ENCODE results near the gene SF3B4. TPM values are rescaled to one million over a fixed set of nuclear protein-coding genes. Genes with fewer than 3 reads are reported as not detected.

The SF3B4 gene
- total and polyA plus RNA-seq, 4 donors, result 11.2 to 58.9 (median 34.3) TPM

DNA sequence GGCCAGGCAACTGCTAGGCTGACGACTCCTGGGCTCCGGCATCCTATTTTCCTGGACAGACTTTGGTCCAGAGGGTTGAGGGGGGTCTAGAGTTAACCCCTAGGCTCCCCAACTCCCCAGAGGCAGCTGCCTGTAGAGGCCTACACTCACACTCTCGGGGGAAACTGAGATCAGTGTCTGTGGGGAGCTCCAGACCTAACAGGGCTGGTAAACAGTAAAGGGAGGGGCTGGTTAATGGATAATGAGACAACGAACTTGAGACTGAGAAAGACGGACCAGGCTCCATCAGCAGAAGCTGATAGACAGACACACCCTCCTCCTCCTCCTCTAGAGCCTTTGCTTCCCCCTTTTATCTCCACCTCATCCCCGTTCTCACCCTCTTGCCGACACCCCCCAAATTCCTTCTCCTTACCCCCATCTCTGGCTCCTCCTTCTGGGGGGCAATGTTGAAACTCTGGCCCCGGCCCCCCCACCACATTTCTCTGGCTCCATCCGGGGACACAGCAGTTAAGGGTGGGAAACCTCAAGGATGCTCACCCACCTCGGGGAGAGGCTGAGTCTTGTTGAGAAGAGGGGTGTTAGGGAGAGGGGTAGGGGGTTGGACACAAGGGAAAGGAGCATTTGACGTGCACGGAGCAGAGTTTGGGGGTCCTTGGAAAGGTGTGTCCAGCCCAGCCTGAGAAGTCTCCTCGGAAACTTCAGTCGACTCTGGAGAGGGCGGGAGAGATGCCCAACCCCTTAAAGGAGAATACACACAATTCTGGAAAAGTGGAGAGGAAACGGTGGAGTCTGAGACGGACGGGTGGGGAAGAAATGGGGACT lies 8.8 kb upstream of the SF3B4 start, which contains the start of gene MTMR11:
Gene MTMR11 (minus strand): TSS at position 710 of the 822 bp plus-strand sequence. CDS start 232 bp downstream, at position 478.
- Histone ChIP-seq H3K27me3 (ENCODE audit: control insufficient read depth, insufficient read depth, low read length) (no peaks in the 10 kb centered on the region), H3K4me3 (ENCODE audit: low read depth, low read length) (peak within 1 kb of the TSS; percentile 77), H3K9me3 (ENCODE audit: control insufficient read depth, insufficient read depth, low read length) (no peaks in the 10 kb centered on the region), H3K27ac (ENCODE audit: low read depth, low read length) (peak within 1 kb of the TSS; percentile 16), H3K36me3 (ENCODE audit: control insufficient read depth, insufficient read depth, low read length) (peaks cover 9% of the 10 kb centered on the region), H3K4me1 (ENCODE audit: control insufficient read depth, insufficient read depth, low read length) (peaks cover 16% of the 10 kb centered on the region)
- WGBS (ENCODE audit: insufficient coverage), result 6% methylated on average over 5 of the region's 18 CpGs
- peak in 2 of 6 donors; percentile 17 to 64 for DNase-seq (ENCODE audit: low read depth in 4 of 6, low spot score in 6 of 6)

DNA sequence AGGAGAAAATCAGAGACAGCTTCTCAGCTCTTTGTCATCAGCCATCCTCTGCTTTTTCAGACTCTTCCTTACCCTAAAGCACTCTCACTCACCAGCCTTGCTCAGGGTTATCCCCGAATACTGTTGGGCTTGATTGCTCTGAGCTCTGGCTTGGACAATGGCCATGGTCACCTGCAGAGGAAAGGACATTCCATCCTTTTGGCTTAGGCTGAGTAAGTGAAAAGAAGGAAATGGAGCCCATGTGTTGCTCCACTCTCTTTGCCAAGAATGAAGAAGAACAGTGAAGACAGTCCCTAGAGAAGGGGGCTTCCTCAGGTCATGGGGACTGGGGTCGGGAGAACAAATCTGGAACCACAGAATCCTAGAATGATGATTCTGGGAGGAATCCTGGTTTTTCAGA lies 6.8 kb upstream of the SF3B4 start:
- H3K27me3 ChIP-seq (ENCODE audit: control insufficient read depth, insufficient read depth, low read length), result no peaks in the 10 kb centered on the region
- 100% methylated on average over 2 of the region's 2 CpGs for WGBS (ENCODE audit: insufficient coverage)
- peaks cover 16% of the 10 kb centered on the region for H3K4me1 ChIP-seq (ENCODE audit: control insufficient read depth, insufficient read depth, low read length)
- no peak for DNase-seq (ENCODE audit: low read depth in 4 of 6, low spot score in 6 of 6)
- H3K36me3 ChIP-seq (ENCODE audit: control insufficient read depth, insufficient read depth, low read length), result peaks cover 12% of the 10 kb centered on the region
- H3K27ac ChIP-seq (ENCODE audit: low read depth, low read length), result no peak overlapping the region
- H3K4me3 ChIP-seq (ENCODE audit: low read depth, low read length), result no peak overlapping the region
- no peaks in the 10 kb centered on the region for H3K9me3 ChIP-seq (ENCODE audit: control insufficient read depth, insufficient read depth, low read length)

DNA sequence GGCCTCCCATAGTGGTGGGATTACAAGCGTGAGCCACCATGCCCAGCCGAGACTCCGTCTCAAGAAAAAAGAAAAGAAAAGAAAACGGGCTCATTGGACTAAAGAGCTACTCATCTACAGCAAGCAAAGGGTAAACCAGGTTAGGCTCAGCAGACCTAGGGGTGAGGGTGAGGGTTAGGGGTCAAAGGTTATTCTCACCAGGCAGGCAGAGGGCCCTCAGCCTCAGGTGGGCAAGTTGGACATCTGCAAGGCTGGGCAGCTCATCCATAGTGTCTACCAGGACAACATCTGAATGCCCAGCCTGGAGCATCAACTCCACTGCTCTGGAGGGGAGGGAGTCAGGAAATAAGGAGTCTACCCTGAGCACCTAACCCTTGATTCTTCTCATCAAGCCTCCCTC lies 5.6 kb upstream of the SF3B4 start:
- Histone ChIP-seq H3K36me3 (ENCODE audit: control insufficient read depth, insufficient read depth, low read length) (peaks cover 12% of the 10 kb centered on the region), H3K4me3 (ENCODE audit: low read depth, low read length) (no peak overlapping the region), H3K27ac (ENCODE audit: low read depth, low read length) (no peak overlapping the region), H3K27me3 (ENCODE audit: control insufficient read depth, insufficient read depth, low read length) (no peaks in the 10 kb centered on the region), H3K4me1 (ENCODE audit: control insufficient read depth, insufficient read depth, low read length) (peaks cover 18% of the 10 kb centered on the region), H3K9me3 (ENCODE audit: control insufficient read depth, insufficient read depth, low read length) (no peaks in the 10 kb centered on the region)
- no peak for DNase-seq (ENCODE audit: low read depth in 4 of 6, low spot score in 6 of 6)
- 90% methylated on average over 2 of the region's 4 CpGs for WGBS (ENCODE audit: insufficient coverage)

DNA sequence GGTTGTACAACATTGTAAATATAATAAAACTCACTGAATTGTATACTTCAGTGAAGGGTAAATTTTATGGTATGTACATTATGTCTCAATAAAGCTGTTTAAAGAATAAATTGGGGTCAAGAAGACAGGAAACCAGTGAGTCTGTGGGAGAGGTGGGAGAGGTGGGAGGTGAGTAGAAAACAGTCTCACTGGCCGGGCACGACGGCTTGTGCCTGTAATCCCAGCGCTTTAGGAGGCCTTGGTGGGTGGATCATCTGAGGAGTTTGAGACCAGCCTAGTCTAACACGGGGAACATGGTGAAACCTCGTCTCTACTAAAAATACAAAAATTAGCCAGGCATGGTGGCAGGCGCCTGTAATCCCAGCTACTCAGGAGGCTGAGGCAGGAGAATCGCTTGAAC lies 4.9 kb upstream of the SF3B4 start:
- Histone ChIP-seq H3K4me1 (ENCODE audit: control insufficient read depth, insufficient read depth, low read length) (peaks cover 17% of the 10 kb centered on the region), H3K27me3 (ENCODE audit: control insufficient read depth, insufficient read depth, low read length) (no peaks in the 10 kb centered on the region), H3K27ac (ENCODE audit: low read depth, low read length) (no peak overlapping the region), H3K9me3 (ENCODE audit: control insufficient read depth, insufficient read depth, low read length) (no peaks in the 10 kb centered on the region), H3K4me3 (ENCODE audit: low read depth, low read length) (no peak overlapping the region), H3K36me3 (ENCODE audit: control insufficient read depth, insufficient read depth, low read length) (peaks cover 12% of the 10 kb centered on the region)
- DNase-seq (ENCODE audit: low read depth in 4 of 6, low spot score in 6 of 6), result no peak
- 94% methylated on average over 4 of the region's 8 CpGs for whole genome bisulfite sequencing (ENCODE audit: insufficient coverage)

DNA sequence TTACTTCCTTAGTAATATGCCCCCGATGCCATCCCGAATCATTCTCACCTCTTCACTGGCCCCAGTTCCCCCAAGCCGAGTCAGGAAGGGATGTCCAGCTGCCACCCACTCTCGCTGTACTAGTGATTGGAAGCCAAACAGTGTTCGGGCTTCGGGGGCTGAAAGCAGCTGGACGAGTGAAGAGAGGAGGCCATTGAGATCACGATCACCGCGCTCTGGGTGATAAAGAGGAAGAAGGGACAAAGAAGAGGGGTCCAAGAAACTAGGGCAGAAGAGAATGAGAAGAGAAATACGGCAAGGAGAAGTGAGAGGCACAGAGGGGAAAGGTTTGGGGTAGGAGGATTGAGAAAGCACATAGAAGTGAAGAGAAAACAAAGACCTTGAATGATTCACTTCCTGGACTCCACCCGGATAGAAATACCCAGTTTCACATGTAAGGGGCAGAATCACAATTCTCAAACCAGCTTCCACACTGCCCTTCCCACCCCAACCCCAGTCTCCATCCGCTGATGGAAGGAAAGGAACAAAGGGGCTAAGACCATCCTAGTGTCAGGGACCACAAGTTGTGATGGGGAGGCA lies 3.7 kb upstream of the SF3B4 start:
- Histone ChIP-seq H3K4me3 (ENCODE audit: low read depth, low read length) (no peak overlapping the region), H3K4me1 (ENCODE audit: control insufficient read depth, insufficient read depth, low read length) (peaks cover 18% of the 10 kb centered on the region), H3K27ac (ENCODE audit: low read depth, low read length) (no peak overlapping the region), H3K9me3 (ENCODE audit: control insufficient read depth, insufficient read depth, low read length) (no peaks in the 10 kb centered on the region), H3K27me3 (ENCODE audit: control insufficient read depth, insufficient read depth, low read length) (no peaks in the 10 kb centered on the region), H3K36me3 (ENCODE audit: control insufficient read depth, insufficient read depth, low read length) (peaks cover 14% of the 10 kb centered on the region)
- no peak for DNase-seq (ENCODE audit: low read depth in 4 of 6, low spot score in 6 of 6)
- 80% methylated on average over 9 of the region's 13 CpGs for WGBS (ENCODE audit: insufficient coverage)

DNA sequence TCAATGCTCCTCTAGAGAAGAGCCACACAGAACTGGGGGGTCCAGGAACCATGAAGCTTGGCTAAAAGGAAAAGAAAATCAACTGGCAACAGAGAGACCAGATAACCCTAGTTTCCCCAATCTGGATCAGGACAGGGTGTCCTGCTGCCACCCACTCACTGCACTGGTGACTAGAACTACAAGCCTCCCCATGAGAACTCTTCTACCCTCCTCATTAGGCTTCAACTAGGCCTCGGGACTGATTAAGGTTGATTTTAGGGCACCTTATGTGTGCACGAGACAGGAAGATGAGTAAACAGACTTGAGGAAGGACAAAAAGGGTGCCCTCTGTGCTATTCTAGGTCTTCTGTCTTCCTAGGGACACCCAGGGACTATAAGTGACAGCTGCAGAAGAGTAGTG lies 2.3 kb upstream of the SF3B4 start:
- peaks cover 28% of the 10 kb centered on the region for H3K36me3 ChIP-seq (ENCODE audit: control insufficient read depth, insufficient read depth, low read length)

DNA sequence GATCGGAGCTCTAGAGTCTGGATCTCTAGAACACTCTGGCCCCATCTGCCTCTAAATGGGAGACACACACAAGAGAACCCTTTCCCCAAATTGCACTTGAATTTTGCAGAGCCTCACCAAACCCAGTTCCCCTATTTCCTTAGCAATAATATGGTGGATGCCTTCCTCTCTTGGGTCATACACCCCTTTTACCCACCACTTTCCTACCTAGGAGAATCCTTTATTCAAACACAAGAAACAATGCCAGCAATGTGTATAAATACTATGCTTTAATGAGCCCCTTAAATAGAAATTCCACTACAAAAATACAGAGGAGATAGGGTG lies 760 bp upstream of the SF3B4 start:
- peaks cover 18% of the 10 kb centered on the region for H3K4me1 ChIP-seq (ENCODE audit: control insufficient read depth, insufficient read depth, low read length)
- peak overlapping the region; percentile 94 for H3K4me3 ChIP-seq (ENCODE audit: low read depth, low read length)
- WGBS (ENCODE audit: insufficient coverage), result no CpG with 5 or more reads among the region's 1 CpG
- no peaks in the 10 kb centered on the region for H3K27me3 ChIP-seq (ENCODE audit: control insufficient read depth, insufficient read depth, low read length)
- peaks cover 33% of the 10 kb centered on the region for H3K36me3 ChIP-seq (ENCODE audit: control insufficient read depth, insufficient read depth, low read length)
- H3K27ac ChIP-seq (ENCODE audit: low read depth, low read length), result peak overlapping the region; percentile 98
- DNase-seq (ENCODE audit: low read depth in 4 of 6, low spot score in 6 of 6), result no peak
- no peaks in the 10 kb centered on the region for H3K9me3 ChIP-seq (ENCODE audit: control insufficient read depth, insufficient read depth, low read length)

More for the DNA sequence above, 2.3 kb upstream of the SF3B4 start:
- H3K4me1 ChIP-seq (ENCODE audit: control insufficient read depth, insufficient read depth, low read length), result peaks cover 18% of the 10 kb centered on the region
- H3K27me3 ChIP-seq (ENCODE audit: control insufficient read depth, insufficient read depth, low read length), result no peaks in the 10 kb centered on the region
- no peak overlapping the region for H3K4me3 ChIP-seq (ENCODE audit: low read depth, low read length)
- no peak overlapping the region for H3K27ac ChIP-seq (ENCODE audit: low read depth, low read length)
- no peak for DNase-seq (ENCODE audit: low read depth in 4 of 6, low spot score in 6 of 6)
- WGBS (ENCODE audit: insufficient coverage), result 100% methylated on average over 1 of the region's 2 CpGs
- no peaks in the 10 kb centered on the region for H3K9me3 ChIP-seq (ENCODE audit: control insufficient read depth, insufficient read depth, low read length)

DNA sequence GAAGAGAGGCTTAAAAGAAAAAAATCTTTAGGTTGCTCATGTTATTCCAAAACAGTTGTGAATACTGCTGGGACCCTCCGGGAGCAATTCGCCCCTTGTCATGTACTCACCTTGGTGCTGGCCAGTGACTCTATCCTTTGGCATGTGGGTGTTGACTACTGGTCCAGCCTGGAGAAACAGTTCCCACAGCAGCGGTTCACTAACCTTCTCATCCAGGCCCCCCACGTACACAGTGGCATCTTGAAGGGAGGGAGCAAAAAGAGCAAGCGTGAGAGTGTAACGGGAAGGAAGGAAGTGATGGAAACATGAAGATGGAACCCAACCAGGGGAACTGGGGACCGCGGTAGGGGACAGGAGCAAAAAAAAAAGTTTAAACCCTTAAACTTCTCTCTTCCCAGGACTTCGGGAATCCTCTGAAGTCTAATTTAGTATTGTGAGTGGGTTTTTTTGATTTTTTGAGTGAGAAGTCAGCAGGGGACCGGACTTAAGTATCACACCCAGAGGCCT lies 494 bp downstream of the SF3B4 start:
- H3K27ac ChIP-seq (ENCODE audit: low read depth, low read length), result peak overlapping the region; percentile 98
- no peaks in the 10 kb centered on the region for H3K9me3 ChIP-seq (ENCODE audit: control insufficient read depth, insufficient read depth, low read length)
- H3K4me3 ChIP-seq (ENCODE audit: low read depth, low read length), result peak overlapping the region; percentile 94
- no peaks in the 10 kb centered on the region for H3K27me3 ChIP-seq (ENCODE audit: control insufficient read depth, insufficient read depth, low read length)
- no peak for DNase-seq (ENCODE audit: low read depth in 4 of 6, low spot score in 6 of 6)
- H3K4me1 ChIP-seq (ENCODE audit: control insufficient read depth, insufficient read depth, low read length), result peaks cover 18% of the 10 kb centered on the region
- peaks cover 39% of the 10 kb centered on the region for H3K36me3 ChIP-seq (ENCODE audit: control insufficient read depth, insufficient read depth, low read length)
- WGBS (ENCODE audit: insufficient coverage), result 10% methylated on average over 2 of the region's 10 CpGs

DNA sequence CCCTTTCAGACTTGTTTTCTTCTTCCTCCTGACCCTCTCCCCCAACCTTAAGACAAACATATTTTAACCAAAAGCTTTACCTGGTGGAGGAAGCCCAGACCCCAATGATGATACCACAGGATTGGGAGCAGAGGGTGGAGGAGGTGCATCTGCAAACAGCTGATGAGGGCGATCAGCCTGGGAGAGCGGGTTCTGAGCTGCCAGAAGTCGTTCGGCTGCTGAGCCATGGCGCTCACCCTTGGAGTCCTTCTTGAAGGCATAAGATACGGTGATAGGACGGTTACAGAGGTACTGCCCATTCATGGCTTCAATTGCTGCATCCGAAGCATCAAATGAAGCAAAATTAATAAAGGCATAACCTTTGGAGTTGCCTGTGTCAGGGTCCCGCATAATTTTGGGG lies 1.3 kb downstream of the SF3B4 start:
- DNase-seq (ENCODE audit: low read depth in 4 of 6, low spot score in 6 of 6), result no peak
- H3K4me1 ChIP-seq (ENCODE audit: control insufficient read depth, insufficient read depth, low read length), result peaks cover 18% of the 10 kb centered on the region
- 86% methylated on average over 8 of the region's 9 CpGs for WGBS (ENCODE audit: insufficient coverage)
- H3K27ac ChIP-seq (ENCODE audit: low read depth, low read length), result no peak overlapping the region
- H3K4me3 ChIP-seq (ENCODE audit: low read depth, low read length), result no peak overlapping the region
- H3K36me3 ChIP-seq (ENCODE audit: control insufficient read depth, insufficient read depth, low read length), result peaks cover 40% of the 10 kb centered on the region
- no peaks in the 10 kb centered on the region for H3K27me3 ChIP-seq (ENCODE audit: control insufficient read depth, insufficient read depth, low read length)
- H3K9me3 ChIP-seq (ENCODE audit: control insufficient read depth, insufficient read depth, low read length), result no peaks in the 10 kb centered on the region

DNA sequence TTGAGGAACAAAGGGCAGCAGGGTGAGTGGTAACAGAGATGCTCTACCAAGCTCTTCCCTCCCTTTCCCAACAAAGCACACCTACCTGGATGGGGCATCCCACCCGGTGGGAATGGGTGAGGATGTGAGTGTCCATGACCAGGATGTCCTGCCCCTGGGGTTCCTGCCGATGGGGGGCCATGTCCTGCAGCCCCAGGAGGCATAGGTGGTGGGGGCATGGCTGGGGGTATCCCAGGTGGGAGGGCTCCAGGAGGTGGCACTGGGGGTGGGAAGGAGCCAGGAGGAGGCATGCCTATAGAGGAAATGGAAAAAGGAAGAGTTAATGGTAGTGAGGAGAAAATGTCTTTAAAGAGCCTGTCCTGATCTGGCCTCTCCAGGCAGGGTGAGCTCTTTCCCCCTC lies 1.9 kb downstream of the SF3B4 start:
- peaks cover 18% of the 10 kb centered on the region for H3K4me1 ChIP-seq (ENCODE audit: control insufficient read depth, insufficient read depth, low read length)
- H3K27me3 ChIP-seq (ENCODE audit: control insufficient read depth, insufficient read depth, low read length), result no peaks in the 10 kb centered on the region
- H3K9me3 ChIP-seq (ENCODE audit: control insufficient read depth, insufficient read depth, low read length), result no peaks in the 10 kb centered on the region
- peaks cover 40% of the 10 kb centered on the region for H3K36me3 ChIP-seq (ENCODE audit: control insufficient read depth, insufficient read depth, low read length)
- DNase-seq (ENCODE audit: low read depth in 4 of 6, low spot score in 6 of 6), result no peak
- 92% methylated on average over 1 of the region's 2 CpGs for WGBS (ENCODE audit: insufficient coverage)
- H3K4me3 ChIP-seq (ENCODE audit: low read depth, low read length), result no peak overlapping the region
- H3K27ac ChIP-seq (ENCODE audit: low read depth, low read length), result no peak overlapping the region

Data from spinal cord (tissue), 10 donors.